Right renal pelvis (tissue), 4 donors: ENCODE results near the gene PKNOX2. TPM values are rescaled to one million over a fixed set of nuclear protein-coding genes. Genes with fewer than 3 reads are reported as not detected.

Source experiments
- DNase-seq, 4 donors: peaks; one replicate each; pipeline ENCODE4 v3.0.0-alpha.2; 2013; ENCODE audit warnings: low read depth in 4 of 4, low spot score in 3 of 4, missing footprints in 1 of 4
- polyA plus RNA-seq, 4 donors: library from polyadenylated mRNA; unstranded; fragments of 120-200 nt; gene quantifications; one replicate each; pipeline ENCODE4 v1.2.1, GENCODE V29; 2013; ENCODE audit not compliant: insufficient read length in 4 of 4

The PKNOX2 gene
- polyA plus RNA-seq, 4 donors = 13.2 to 14.5 (median 13.4) TPM

- DNase-seq = peak; percentile 61 to 74 (median 74)
Observed at GRCh38 chr11:125170510-125171031, 6.0 kb downstream of the PKNOX2 start.

DNA sequence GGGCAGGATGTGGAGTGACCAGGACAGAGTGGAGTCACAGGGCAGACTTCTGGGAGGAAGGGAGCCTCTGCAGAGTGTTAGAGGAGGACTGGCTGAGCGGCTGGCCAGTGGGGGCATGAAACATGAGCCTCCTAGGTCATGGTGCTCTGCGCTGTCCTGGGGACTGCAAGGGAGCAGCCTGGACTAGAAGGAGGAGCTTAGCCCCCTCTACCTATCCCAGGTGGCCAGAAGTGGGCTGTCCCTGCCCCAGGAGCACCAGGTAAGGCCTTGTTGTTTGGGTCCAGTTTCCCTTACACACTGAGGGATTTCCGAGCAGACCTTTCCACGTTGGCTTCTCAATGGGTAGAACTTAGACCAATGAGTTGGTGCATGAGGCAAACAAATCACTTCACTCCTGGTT, 7.4 kb downstream of the PKNOX2 start:
- DNase-seq = no peak

- DNase-seq = no peak
Observed at GRCh38 chr11:125173027-125173426, 8.5 kb downstream of the PKNOX2 start.

DNA sequence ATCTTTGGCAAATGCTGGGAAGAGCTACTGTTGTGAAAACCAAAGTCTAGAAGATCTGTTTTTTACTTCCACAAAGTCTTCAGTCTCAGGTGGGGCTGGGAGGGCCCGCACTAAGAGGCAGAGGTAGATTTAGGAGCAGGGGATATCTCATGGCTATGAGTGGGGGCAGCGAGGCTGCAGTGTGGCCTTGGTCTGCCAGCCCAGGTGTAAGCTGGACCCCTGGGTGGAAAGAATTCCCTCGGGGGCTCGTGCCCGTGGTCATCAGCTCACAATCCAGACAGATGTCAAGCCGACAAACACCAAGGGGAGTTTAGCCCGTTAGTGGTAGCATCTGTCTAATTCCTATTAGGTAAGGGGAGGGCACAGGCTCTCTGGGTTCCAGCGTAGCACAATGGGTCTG, 9.0 kb downstream of the PKNOX2 start:
- DNase-seq = no peak

DNA sequence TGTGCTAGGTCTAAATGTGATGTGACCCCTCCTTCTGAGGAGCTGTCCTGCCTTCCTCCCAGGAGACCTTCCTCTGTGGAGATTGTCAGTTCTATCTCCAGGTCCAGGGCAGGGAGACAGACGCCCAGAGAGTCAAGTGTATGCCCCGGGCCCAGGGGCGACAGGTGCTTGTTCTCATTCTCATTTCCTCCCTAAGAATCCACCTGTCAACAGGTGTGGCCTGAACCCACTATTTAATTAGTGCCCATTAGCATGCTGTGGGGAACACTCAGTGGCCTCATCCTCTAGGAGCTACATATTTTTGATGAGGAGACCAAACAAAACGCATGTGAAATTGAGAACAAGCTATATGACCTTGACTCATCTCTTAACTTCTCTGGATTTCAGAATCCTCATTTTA, 9.5 kb downstream of the PKNOX2 start:
- DNase-seq = no peak

- DNase-seq = no peak
Observed at GRCh38 chr11:125174686-125175085, 10.1 kb downstream of the PKNOX2 start.

GRCh38 chr11:125175166-125175565, 10.6 kb downstream of the PKNOX2 start:
- no peak for DNase-seq

DNA sequence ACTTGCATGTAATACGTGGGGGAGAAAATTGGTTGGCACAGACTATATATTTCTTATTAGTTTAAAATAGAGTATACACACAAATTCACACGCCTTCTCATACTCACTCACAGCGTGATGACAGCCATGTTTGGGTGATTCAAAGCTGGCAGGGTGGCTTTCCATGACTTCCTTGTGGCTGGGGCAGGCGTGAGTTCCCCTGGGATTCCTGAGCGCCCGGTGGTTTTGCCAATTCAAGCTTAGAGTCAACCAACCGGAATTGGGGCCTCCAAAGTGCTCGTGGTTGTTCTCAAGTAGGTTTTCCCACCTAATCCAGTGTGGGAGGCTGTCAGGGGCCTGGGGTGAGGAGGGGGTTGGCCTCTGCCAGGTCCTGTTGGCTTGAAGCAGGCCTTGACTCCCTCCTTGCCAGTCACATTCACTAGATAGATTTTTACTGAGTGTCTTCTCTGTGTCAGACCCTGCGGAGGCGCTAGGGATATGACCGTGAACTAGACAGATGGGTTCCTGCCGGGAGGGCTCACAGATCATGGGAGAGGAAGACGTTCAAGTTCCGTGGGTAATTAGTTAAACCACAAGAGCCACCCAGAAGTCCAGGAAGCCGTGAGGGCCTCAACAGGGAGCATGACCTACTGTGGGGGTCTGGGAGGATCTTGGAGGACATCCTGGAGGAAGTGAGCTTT, 11.5 kb downstream of the PKNOX2 start:
- DNase-seq = no peak

- DNase-seq = no peak
Observed at GRCh38 chr11:125176866-125177265, 12.3 kb downstream of the PKNOX2 start.

DNA sequence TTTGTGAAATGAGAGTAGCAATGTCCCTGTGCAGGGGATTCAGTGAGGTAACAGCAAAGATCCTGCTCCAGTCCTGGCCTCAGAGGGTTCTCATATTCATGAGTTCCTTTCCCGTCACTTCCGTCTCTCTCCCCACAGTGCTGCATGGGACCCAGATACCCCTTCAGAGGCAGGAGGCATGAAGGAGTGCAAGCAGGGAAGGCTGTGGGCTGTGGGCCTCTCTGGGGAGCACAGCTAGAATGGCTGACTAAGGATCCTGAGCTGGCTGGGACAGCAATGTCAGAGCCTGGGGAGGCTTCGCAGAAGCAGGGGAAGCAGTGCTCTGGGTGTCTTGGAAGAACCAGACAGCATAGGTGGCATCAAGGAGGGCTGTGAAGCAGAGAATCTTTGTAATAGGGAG, 13.0 kb downstream of the PKNOX2 start:
- no peak for DNase-seq

- no peak for DNase-seq
Observed at GRCh38 chr11:125179346-125179745, 14.8 kb downstream of the PKNOX2 start.

DNA sequence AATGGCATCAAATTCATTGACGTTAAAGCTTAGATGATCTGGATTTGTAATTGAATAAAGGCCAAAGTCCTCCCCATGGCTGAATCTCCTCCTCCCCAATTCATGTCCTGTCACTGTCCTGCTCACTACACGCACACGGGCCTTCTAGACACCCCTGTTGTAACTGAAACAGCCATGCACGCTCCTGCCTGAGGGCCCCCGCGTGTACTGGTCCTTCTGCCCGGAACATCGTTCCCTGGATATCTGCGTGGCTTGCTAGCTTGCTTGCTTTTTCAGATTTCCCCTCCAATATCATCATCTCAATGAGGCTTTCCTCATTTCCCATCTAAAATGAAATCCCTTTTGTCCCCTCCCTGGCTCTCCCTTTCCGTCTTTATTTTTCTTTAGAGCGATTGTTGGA, 15.3 kb downstream of the PKNOX2 start:
- no peak for DNase-seq

- DNase-seq = no peak
Observed at GRCh38 chr11:125180413-125181305, 16.1 kb downstream of the PKNOX2 start.

GRCh38 chr11:125182573-125182972, 18.0 kb downstream of the PKNOX2 start:
- no peak for DNase-seq

GRCh38 chr11:125183641-125184040, 19.1 kb downstream of the PKNOX2 start:
- DNase-seq = no peak

DNA sequence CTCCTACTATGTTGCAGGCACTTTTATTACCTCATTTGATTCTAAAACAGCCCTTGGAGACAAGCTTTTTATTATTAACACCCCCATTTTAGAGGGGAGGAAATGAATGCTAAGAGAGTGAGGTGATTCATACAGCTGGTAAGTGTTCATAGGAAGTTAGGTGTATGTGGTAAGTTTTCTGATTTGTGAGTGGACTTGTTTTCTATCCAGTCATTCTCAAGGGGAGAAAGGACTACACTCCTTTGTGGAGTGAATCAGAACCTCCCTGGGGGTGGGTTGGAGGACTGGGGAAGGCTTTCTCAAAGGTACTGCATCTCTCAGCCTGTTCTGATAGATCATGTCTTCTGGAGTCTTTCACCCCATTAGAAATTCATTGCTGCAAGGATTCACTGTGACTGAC, 23.5 kb downstream of the PKNOX2 start:
- no peak for DNase-seq

- DNase-seq = no peak
Observed at GRCh38 chr11:125190566-125190965, 26.0 kb downstream of the PKNOX2 start.

DNA sequence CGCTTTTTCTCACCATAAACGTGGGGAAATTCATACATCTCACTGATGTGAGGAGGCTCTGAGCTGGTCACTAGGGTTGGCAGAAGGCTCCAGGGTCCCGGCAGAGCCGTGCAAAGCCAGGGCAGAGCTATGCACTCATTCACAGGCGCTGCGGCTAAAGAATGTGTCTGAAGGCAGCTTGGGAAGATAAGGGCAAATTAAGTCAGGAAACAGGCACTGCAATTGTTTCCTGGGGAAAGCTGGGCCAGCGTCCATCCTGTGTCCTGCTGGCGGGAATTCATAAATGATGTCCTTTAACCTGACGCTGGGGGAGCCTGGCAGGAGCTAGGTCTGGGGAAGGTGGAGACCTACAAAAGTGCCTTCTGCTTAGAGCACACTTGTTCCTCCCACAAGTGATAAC, 27.6 kb downstream of the PKNOX2 start:
- DNase-seq = no peak

GRCh38 chr11:125192717-125193415, 28.3 kb downstream of the PKNOX2 start:
- no peak for DNase-seq

- no peak for DNase-seq
Observed at GRCh38 chr11:125193416-125193726, 28.8 kb downstream of the PKNOX2 start.

- no peak for DNase-seq
Observed at GRCh38 chr11:125193841-125194240, 29.3 kb downstream of the PKNOX2 start.
